Measurements from ENCODE around the gene WDR75. TPM values are rescaled to one million over a fixed set of nuclear protein-coding genes. Genes with fewer than 3 reads are reported as not detected.

Gene WDR75
- total and polyA plus RNA-seq, 9 of the 15 experiments (the other 6 are each of a cell fraction or from before 2014, with no cell fraction given) = 50.9 to 111 (median 76.4) TPM

DNA sequence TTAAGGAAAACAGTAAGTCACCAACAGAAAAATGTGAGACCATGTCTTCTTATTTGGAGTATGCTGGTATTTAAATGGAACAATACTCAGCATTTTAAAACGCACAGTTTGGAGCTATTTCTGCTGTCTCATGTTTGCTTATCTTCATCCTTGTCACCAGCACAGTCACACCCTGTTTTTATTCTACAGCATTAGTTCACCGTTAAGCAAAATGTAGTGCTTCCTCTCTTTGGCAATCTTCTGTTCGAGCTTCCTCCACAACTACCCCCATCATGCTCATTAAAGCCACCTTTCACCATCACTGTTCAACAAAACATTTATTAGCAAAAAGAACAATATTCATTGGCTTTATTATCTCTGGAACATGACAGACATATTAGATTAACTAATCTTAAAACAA lies 75.3 kb downstream of the WDR75 start (continued):
- no peak for TF ChIP-seq ZNF197 (CRISPR knock-in tag; IDR thresholded peaks at IDR 0.05; ENCODE audit: low read depth)
- TF ChIP-seq MIER1 (IDR thresholded peaks at IDR 0.05; ENCODE audit: low read depth) = no peak
- no peak for TF ChIP-seq CBX2 (IDR thresholded peaks at IDR 0.05; ENCODE audit: insufficient read depth, low read length, poor library complexity, severe bottlenecking)
- TF ChIP-seq NCOA2 (IDR thresholded peaks at IDR 0.05; ENCODE audit: partially characterized antibody in 2 of 2) = no peak
- TF ChIP-seq NFYB (IDR thresholded peaks at IDR 0.05; ENCODE audit: extremely low read depth, insufficient read length) = no peak
- TF ChIP-seq, protein P1, sequence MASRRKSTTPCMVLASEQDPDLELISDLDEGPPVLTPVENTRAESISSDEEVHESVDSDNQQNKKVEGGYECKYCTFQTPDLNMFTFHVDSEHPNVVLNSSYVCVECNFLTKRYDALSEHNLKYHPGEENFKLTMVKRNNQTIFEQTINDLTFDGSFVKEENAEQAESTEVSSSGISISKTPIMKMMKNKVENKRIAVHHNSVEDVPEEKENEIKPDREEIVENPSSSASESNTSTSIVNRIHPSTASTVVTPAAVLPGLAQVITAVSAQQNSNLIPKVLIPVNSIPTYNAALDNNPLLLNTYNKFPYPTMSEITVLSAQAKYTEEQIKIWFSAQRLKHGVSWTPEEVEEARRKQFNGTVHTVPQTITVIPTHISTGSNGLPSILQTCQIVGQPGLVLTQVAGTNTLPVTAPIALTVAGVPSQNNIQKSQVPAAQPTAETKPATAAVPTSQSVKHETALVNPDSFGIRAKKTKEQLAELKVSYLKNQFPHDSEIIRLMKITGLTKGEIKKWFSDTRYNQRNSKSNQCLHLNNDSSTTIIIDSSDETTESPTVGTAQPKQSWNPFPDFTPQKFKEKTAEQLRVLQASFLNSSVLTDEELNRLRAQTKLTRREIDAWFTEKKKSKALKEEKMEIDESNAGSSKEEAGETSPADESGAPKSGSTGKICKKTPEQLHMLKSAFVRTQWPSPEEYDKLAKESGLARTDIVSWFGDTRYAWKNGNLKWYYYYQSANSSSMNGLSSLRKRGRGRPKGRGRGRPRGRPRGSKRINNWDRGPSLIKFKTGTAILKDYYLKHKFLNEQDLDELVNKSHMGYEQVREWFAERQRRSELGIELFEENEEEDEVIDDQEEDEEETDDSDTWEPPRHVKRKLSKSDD (conservative IDR thresholded peaks at IDR 0.05; ENCODE audit: low read length) = no peak
- no peak for TF ChIP-seq ZNF584 (CRISPR knock-in tag; IDR thresholded peaks at IDR 0.05; ENCODE audit: low read depth)
- no peak for TF ChIP-seq ZNF644 (tag; IDR thresholded peaks at IDR 0.05; ENCODE audit: low read depth)
- no peak for TF ChIP-seq NR2C2 (CRISPR knock-in tag; IDR thresholded peaks at IDR 0.05)
- no peak for TF ChIP-seq NR2C2 (tag; IDR thresholded peaks at IDR 0.05)
- TF ChIP-seq NRF1 (conservative IDR thresholded peaks at IDR 0.05 in 1 of 2, IDR thresholded peaks at IDR 0.05 in 1 of 2) = no peak
- TF ChIP-seq MAFK (IDR thresholded peaks at IDR 0.05; ENCODE audit: low read length) = peak; percentile 90
- 0 out of 2 replicates have a peak, but pooled peaks have one; percentile 7 for TF ChIP-seq CBFA2T2 (conservative IDR thresholded peaks at IDR 0.05)
- TF ChIP-seq RCOR1 (IDR thresholded peaks at IDR 0.05; ENCODE audit: borderline replicate concordance in 1 of 2, low read depth in 2 of 2, low read length in 2 of 2) = peak in 1 of 2 experiments; percentile 89; a peak in 2 of 4 replicates
- TF ChIP-seq SREBF2 (CRISPR knock-in tag; IDR thresholded peaks at IDR 0.05) = no peak
- TF ChIP-seq SIX5 (IDR thresholded peaks at IDR 0.05; ENCODE audit: borderline replicate concordance in 1 of 2, insufficient read depth in 1 of 2, low read depth in 1 of 2, low read length in 2 of 2) = no peak
- TF ChIP-seq, protein P2, sequence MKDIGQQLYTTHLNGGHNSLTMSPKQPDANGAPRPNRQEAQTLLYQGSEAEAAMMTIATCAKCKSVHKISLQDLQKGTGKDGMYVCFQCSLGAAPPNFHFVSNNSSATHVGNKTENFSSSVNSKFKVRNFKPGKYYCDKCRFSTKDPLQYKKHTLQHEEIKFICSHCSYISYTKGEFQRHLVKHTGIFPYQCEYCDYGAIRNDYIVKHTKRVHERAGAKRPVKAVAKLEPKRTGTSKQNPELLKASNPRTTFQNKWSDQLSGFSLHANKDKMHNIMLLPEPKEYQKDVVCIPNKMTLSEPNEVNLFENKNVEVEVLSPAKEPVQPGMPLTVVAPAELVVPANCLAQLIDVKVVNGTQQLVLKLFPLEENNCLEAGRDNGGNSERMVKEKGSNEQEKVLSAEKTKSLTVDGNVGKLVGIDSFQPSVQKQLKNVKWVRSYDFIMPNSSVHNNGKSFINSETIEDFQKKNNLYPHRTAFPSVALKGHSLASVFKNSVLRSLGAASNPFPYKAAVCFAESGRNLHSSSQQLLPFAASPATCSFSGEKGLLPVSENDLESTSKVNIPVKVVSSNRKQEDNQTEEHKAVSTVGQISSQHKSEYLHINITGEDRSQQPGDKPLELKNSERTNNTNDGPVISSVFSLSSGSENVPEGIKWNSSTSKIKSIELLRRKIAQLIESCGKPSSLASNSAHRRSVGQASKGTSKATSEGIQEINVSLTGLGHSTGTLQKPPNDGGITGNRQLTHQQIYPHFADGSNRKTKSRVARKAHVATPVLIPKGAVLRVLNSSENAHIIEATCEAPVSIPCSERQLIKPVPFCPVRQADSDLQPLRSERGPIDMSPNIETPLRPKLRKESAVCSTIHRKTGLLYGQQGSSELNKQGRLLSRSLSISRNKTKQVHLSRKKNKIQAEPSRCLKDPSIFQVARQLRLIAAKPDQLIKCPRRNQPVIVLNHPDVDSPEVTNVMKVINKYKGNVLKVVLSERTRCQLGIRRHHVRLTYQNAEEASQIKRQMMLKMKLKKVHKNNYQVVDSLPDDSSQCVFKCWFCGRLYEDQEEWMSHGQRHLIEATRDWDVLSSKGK (CRISPR knock-in tag; IDR thresholded peaks at IDR 0.05) = no peak
- TF ChIP-seq, protein P3, sequence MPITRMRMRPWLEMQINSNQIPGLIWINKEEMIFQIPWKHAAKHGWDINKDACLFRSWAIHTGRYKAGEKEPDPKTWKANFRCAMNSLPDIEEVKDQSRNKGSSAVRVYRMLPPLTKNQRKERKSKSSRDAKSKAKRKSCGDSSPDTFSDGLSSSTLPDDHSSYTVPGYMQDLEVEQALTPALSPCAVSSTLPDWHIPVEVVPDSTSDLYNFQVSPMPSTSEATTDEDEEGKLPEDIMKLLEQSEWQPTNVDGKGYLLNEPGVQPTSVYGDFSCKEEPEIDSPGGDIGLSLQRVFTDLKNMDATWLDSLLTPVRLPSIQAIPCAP (CRISPR knock-in tag; IDR thresholded peaks at IDR 0.05; ENCODE audit: borderline replicate concordance) = no peak
- no peak for TF ChIP-seq ESRRB (CRISPR knock-in tag; IDR thresholded peaks at IDR 0.05; ENCODE audit: borderline replicate concordance)
- TF ChIP-seq, protein P4, sequence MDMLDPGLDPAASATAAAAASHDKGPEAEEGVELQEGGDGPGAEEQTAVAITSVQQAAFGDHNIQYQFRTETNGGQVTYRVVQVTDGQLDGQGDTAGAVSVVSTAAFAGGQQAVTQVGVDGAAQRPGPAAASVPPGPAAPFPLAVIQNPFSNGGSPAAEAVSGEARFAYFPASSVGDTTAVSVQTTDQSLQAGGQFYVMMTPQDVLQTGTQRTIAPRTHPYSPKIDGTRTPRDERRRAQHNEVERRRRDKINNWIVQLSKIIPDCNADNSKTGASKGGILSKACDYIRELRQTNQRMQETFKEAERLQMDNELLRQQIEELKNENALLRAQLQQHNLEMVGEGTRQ (CRISPR knock-in tag; IDR thresholded peaks at IDR 0.05) = no peak
- no peak for TF ChIP-seq SP2 (IDR thresholded peaks at IDR 0.05; ENCODE audit: extremely low read depth, low read depth, low read length, poor library complexity, severe bottlenecking)
